HFF-Myc (cell line): ENCODE data around the gene TATDN2.

Source experiments
- DNase-seq: peaks from one replicate; pipeline ENCODE4 v3.0.0-alpha.2; 2011; ENCODE audit warnings: low read depth; ENCODE audit errors: extremely low read depth
- H3K4me3 ChIP-seq: replicated peaks from 2 replicates; pipeline ENCODE4 v1.5.1; 2011; ENCODE audit warnings: low read depth, mild to moderate bottlenecking, control low read depth, low read length
- CTCF ChIP-seq: IDR thresholded peaks from 2 replicates; pipeline ENCODE4 v1.5.1; 2012; ENCODE audit warnings: mild to moderate bottlenecking, low read depth, low read length, control low read depth; ENCODE audit errors: missing control alignments

The TATDN2 gene

GRCh38 chr3:10315101-10315500 is 66.8 kb downstream of the TATDN2 start:
- no peak overlapping the region for H3K4me3 ChIP-seq
- no peak for DNase-seq
- TF ChIP-seq CTCF = no peak

GRCh38 chr3:10315771-10316344 is 67.6 kb downstream of the TATDN2 start:
- no peak for DNase-seq
- no peak for TF ChIP-seq CTCF
- H3K4me3 ChIP-seq = no peak overlapping the region

DNA sequence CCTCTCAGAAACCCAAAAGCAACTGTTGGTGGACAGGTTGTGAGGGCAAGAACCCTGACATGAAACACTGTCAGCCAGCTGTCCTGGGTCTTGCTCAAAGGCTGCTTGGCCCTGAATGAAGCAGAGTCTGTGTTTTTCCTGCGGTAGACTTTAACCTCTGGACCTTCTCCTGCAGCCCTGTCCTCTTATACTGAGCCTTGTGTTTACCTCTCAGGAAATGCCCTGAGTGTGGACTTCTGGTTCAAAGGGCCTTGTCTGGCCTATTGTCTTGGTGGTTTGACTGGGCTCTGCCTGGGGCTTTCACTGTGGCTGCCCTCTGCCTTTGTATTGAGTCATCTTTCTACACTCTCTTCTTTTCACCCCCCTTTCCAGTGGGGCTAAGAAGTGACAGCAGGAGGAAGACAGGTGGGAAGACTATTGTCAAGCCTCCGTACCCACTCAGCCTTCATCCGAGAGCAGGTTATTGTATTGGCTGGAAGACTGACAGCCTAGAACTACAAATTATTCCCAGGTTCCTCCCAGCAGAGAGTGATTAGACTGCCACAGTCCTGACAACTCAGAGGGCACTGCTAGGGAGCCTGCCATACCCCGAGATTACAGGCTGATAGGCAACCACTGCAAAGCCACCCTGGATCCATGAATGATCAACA is 69.2 kb downstream of the TATDN2 start:
- no peak for DNase-seq
- H3K4me3 ChIP-seq = no peak overlapping the region
- no peak for TF ChIP-seq CTCF

GRCh38 chr3:10317961-10318350 is 69.7 kb downstream of the TATDN2 start:
- no peak for TF ChIP-seq CTCF
- H3K4me3 ChIP-seq = no peak overlapping the region
- DNase-seq = no peak

GRCh38 chr3:10319251-10319650 is 71.0 kb downstream of the TATDN2 start:
- no peak for TF ChIP-seq CTCF
- peak overlapping the region; percentile 99 for H3K4me3 ChIP-seq
- DNase-seq = no peak

GRCh38 chr3:10319804-10320203 is 71.5 kb downstream of the TATDN2 start:
- no peak for TF ChIP-seq CTCF
- H3K4me3 ChIP-seq = peak overlapping the region; percentile 99
- DNase-seq = no peak

GRCh38 chr3:10320320-10320677 is 72.0 kb downstream of the TATDN2 start:
- no peak for DNase-seq
- TF ChIP-seq CTCF = no peak
- peak overlapping the region; percentile 99 for H3K4me3 ChIP-seq
